H1 (cell line): ENCODE results near the gene CD68. TPM values are rescaled to one million over a fixed set of nuclear protein-coding genes. Genes with fewer than 3 reads are reported as not detected.

ENCODE experiments used
- CHD7 ChIP-seq: fragments of 300-600 bp; sonication (generic); IDR thresholded peaks from 2 replicates; pipeline ENCODE4 v1.7.1; 2012; ENCODE audit warnings: low read length, moderate library complexity, mild to moderate bottlenecking, inconsistent platforms; ENCODE audit not compliant: insufficient replicate concordance
- FOSL1 ChIP-seq: IDR thresholded peaks from 2 replicates; pipeline ENCODE4 v1.6.1; 2011; ENCODE audit warnings: mild to moderate bottlenecking, low read depth, low read length, moderate library complexity; ENCODE audit not compliant: insufficient read depth
- KDM5A ChIP-seq: fragments of 200-600 bp; IDR thresholded peaks from 2 replicates; pipeline ENCODE4 v1.7.1; 2012; ENCODE audit warnings: mild to moderate bottlenecking, low read length, inconsistent platforms, mixed read lengths
- NANOG ChIP-seq: IDR thresholded peaks from 2 replicates; pipeline ENCODE4 v1.6.1; 2011; ENCODE audit warnings: low read length, low read depth, mild to moderate bottlenecking, inconsistent platforms; ENCODE audit not compliant: insufficient read depth, poor library complexity, severe bottlenecking
- RBBP5 ChIP-seq: IDR thresholded peaks from 2 replicates; pipeline ENCODE4 v1.7.1; 2012; ENCODE audit warnings: low read depth, mild to moderate bottlenecking, inconsistent platforms, low read length, moderate library complexity, borderline replicate concordance
- SIN3A ChIP-seq, 2 experiments: IDR thresholded peaks in 1 of 2; conservative IDR thresholded peaks in 1 of 2; 2 replicates each; pipeline ENCODE4 v1.6.1; 2011 to 2012; ENCODE audit warnings: low read length in 2 of 2, improper control_type of control experiment in 1 of 2, low read depth in 1 of 2, mild to moderate bottlenecking in 1 of 2
- TEAD4 ChIP-seq: IDR thresholded peaks from 2 replicates; pipeline ENCODE4 v1.6.1; 2012; ENCODE audit warnings: low read depth, low read length, inconsistent platforms, mixed read lengths
- polyA plus RNA-seq, 7 experiments: library from polyadenylated mRNA; depleted of rRNA in 3 of 7; stranded (reverse) in 5 of 7; unstranded in 2 of 7; fragments of >200 nt in 5 of 7; fragments of 200-250 nt in 2 of 7; gene quantifications; 1 replicate in 5 of 7; 2 replicates in 1 of 7; 4 replicates in 1 of 7; pipeline versions ENCODE4 v1.2.1 to v1.2.3, GENCODE V29; 2011 to 2013; ENCODE audit warnings: missing spikeins in 2 of 7, mixed read lengths in 2 of 7
- total RNA-seq: library from RNA; stranded (reverse); fragmentation: NEBNext Ultra II Directional; extraction: Animal tissue kit (Norgen Biotek cat#: 25700); gene quantifications from 2 replicates; pipeline ENCODE4 v1.2.1, GENCODE V29; 2021

Gene CD68
- total and polyA plus RNA-seq, 2 of the 8 experiments (the other 6 are each of a cell fraction or from before 2014, with no cell fraction given) = 0.18 TPM; not detected in 1

GRCh38 chr17:7544911-7545310, 34.5 kb upstream of the CD68 start (continued):
- TF ChIP-seq CHD7 (no peak), TEAD4 (no peak), FOSL1 (no peak), NANOG (no peak), KDM5A (no peak), RBBP5 (no peak), SIN3A (conservative IDR thresholded peaks at IDR 0.05 in 1 of 2, IDR thresholded peaks at IDR 0.05 in 1 of 2; ENCODE audit: low read depth in 1 of 2, low read length in 2 of 2) (no peak)
- TF ChIP-seq, all 59 proteins: peak for 0
